ENCODE measurements around the gene SUGP1.

- TF ChIP-seq CTCF (IDR thresholded peaks at IDR 0.05) (no peak), EZH2phosphoT487 (IDR thresholded peaks at IDR 0.05; ENCODE audit: borderline replicate concordance, low read depth) (no peak), ELF1 (IDR thresholded peaks at IDR 0.05) (no peak), MAX (IDR thresholded peaks at IDR 0.05; ENCODE audit: low read depth) (no peak), EP300 (IDR thresholded peaks at IDR 0.05; ENCODE audit: borderline replicate concordance in 1 of 2, low read depth in 1 of 2, low read length in 1 of 2) (no peak), TAF1 (IDR thresholded peaks at IDR 0.05; ENCODE audit: borderline replicate concordance, low read depth, low read length) (no peak), ZBTB33 (IDR thresholded peaks at IDR 0.05; ENCODE audit: borderline replicate concordance, low read depth) (no peak), RCOR1 (IDR thresholded peaks at IDR 0.05; ENCODE audit: low read length) (no peak), NFIC (IDR thresholded peaks at IDR 0.05; ENCODE audit: borderline replicate concordance) (no peak), JUND (IDR thresholded peaks at IDR 0.05) (no peak), YY1 (IDR thresholded peaks at IDR 0.05; ENCODE audit: low read depth) (no peak), TCF12 (IDR thresholded peaks at IDR 0.05) (no peak), FOXJ3 (CRISPR knock-in tag; IDR thresholded peaks at IDR 0.05) (no peak)
Observed at GRCh38 chr19:19308373-19308772, 11.9 kb downstream of the SUGP1 start.
